H9 (cell line): Measurements from ENCODE around the gene ISG15. TPM values are rescaled to one million over a fixed set of nuclear protein-coding genes. Genes with fewer than 3 reads are reported as not detected.

ENCODE experiments used
- DNase-seq: peaks from one replicate; pipeline ENCODE4 v3.0.0-alpha.2; 2017
- H2AFZ ChIP-seq: one replicate; pipeline ENCODE4 v1.6.1; 2013; ENCODE audit warnings: mild to moderate bottlenecking, low read length, control low read depth, moderate library complexity
- H2AK5ac ChIP-seq: 2 replicates; pipeline ENCODE4 v1.6.1; 2013; ENCODE audit warnings: low read length, control low read depth, mixed read lengths; ENCODE audit not compliant: insufficient read length
- H2BK120ac ChIP-seq: one replicate; pipeline ENCODE4 v1.6.1; 2013; ENCODE audit warnings: low read depth, mild to moderate bottlenecking, low read length, control low read depth, inconsistent platforms; ENCODE audit not compliant: poor library complexity, severe bottlenecking
- H2BK12ac ChIP-seq: 2 replicates; pipeline ENCODE4 v1.6.1; 2013; ENCODE audit warnings: low read length, control low read depth, mixed read lengths, low read depth; ENCODE audit not compliant: insufficient read length
- H2BK15ac ChIP-seq: 2 replicates; pipeline ENCODE4 v1.6.1; 2013; ENCODE audit warnings: low read depth, low read length, control low read depth
- H2BK20ac ChIP-seq: one replicate; pipeline ENCODE4 v1.6.1; 2013; ENCODE audit warnings: low read depth, mild to moderate bottlenecking, low read length, control low read depth, inconsistent platforms; ENCODE audit not compliant: poor library complexity, severe bottlenecking
- H2BK5ac ChIP-seq: 2 replicates; pipeline ENCODE4 v1.6.1; 2013; ENCODE audit warnings: low read length, control low read depth, mixed read lengths; ENCODE audit not compliant: insufficient read length
- H3K14ac ChIP-seq: 2 replicates; pipeline ENCODE4 v1.6.1; 2013; ENCODE audit warnings: low read length, control low read depth; ENCODE audit not compliant: insufficient read depth
- H3K18ac ChIP-seq: 2 replicates; pipeline ENCODE4 v1.6.1; 2013; ENCODE audit warnings: low read depth, mild to moderate bottlenecking, mixed read lengths, low read length, control low read depth; ENCODE audit not compliant: insufficient read length
- H3K23ac ChIP-seq: 2 replicates; pipeline ENCODE4 v1.6.1; 2013; ENCODE audit warnings: low read length, control low read depth, mixed read lengths, low read depth; ENCODE audit not compliant: insufficient read length
- H3K23me2 ChIP-seq: 2 replicates; pipeline ENCODE4 v1.6.1; 2013; ENCODE audit warnings: low read depth, mild to moderate bottlenecking, mixed read lengths, low read length, control low read depth; ENCODE audit not compliant: insufficient read length, poor library complexity, severe bottlenecking
- H3K27ac ChIP-seq: 2 replicates; pipeline ENCODE4 v1.5.1; 2013; ENCODE audit warnings: low read length, control low read depth, mixed read lengths, low read depth; ENCODE audit not compliant: insufficient read length
- H3K27me3 ChIP-seq: 2 replicates; pipeline ENCODE4 v1.6.1; 2013; ENCODE audit warnings: low read length, control low read depth, inconsistent platforms; ENCODE audit not compliant: insufficient read depth
- H3K4ac ChIP-seq: 2 replicates; pipeline ENCODE4 v1.6.1; 2013; ENCODE audit warnings: low read depth, mild to moderate bottlenecking, control low read depth, inconsistent platforms, low read length, moderate library complexity
- H3K4me1 ChIP-seq: 2 replicates; pipeline ENCODE4 v1.6.1; 2013; ENCODE audit warnings: low read length, control low read depth, inconsistent platforms; ENCODE audit not compliant: insufficient read depth
- H3K4me2 ChIP-seq: 2 replicates; pipeline ENCODE4 v1.6.1; 2013; ENCODE audit warnings: low read length, control low read depth, mixed read lengths; ENCODE audit not compliant: insufficient read length, insufficient read depth
- H3K56ac ChIP-seq: 2 replicates; pipeline ENCODE4 v1.6.1; 2013; ENCODE audit warnings: low read depth, mild to moderate bottlenecking, mixed read lengths, low read length, control low read depth; ENCODE audit not compliant: insufficient read length
- H3K79me1 ChIP-seq: 2 replicates; pipeline ENCODE4 v1.6.1; 2013; ENCODE audit warnings: low read depth, mild to moderate bottlenecking, moderate library complexity, low read length, control low read depth, inconsistent platforms; ENCODE audit not compliant: insufficient read depth, poor library complexity, severe bottlenecking
- H3K79me2 ChIP-seq: 2 replicates; pipeline ENCODE4 v1.6.1; 2013; ENCODE audit warnings: low read length, control low read depth, inconsistent platforms; ENCODE audit not compliant: insufficient read depth
- H3K9ac ChIP-seq: 2 replicates; pipeline ENCODE4 v1.6.1; 2013; ENCODE audit warnings: low read length, control low read depth, mixed read lengths; ENCODE audit not compliant: insufficient read length; ENCODE audit errors: extremely low read depth
- H3K9me3 ChIP-seq: one replicate; pipeline ENCODE4 v1.6.1; 2013; ENCODE audit warnings: low read depth, low read length, inconsistent platforms; ENCODE audit not compliant: control insufficient read depth
- H3T11ph ChIP-seq: one replicate; pipeline ENCODE4 v1.6.1; 2013; ENCODE audit warnings: mild to moderate bottlenecking, low read length, control low read depth, inconsistent platforms
- H4K20me1 ChIP-seq: one replicate; pipeline ENCODE4 v1.6.1; 2013; ENCODE audit not compliant: control insufficient read depth, insufficient read length, insufficient read depth
- H4K5ac ChIP-seq: 2 replicates; pipeline ENCODE4 v1.6.1; 2013; ENCODE audit warnings: low read depth, mild to moderate bottlenecking, mixed read lengths, low read length, control low read depth; ENCODE audit not compliant: insufficient read length
- H4K8ac ChIP-seq: replicated peaks from 2 replicates; pipeline ENCODE4 v1.6.1; 2013; ENCODE audit warnings: low read length, control low read depth, mixed read lengths, low read depth; ENCODE audit not compliant: insufficient read length
- H4K91ac ChIP-seq: 2 replicates; pipeline ENCODE4 v1.6.1; 2013; ENCODE audit warnings: low read depth, mild to moderate bottlenecking, moderate library complexity, mixed read lengths, low read length, control low read depth; ENCODE audit not compliant: insufficient read length
- H3K27ac Mint-ChIP-seq, 3 experiments: 2 replicates in 2 of 3; 3 replicates in 1 of 3; pipeline ENCODE4 v1.8.0; 2020 to 2021; ENCODE audit warnings: mixed read lengths in 3 of 3, mild to moderate bottlenecking in 1 of 3, moderate library complexity in 1 of 3
- H3K27me3 Mint-ChIP-seq: 2 replicates; pipeline ENCODE4 v1.8.0; 2021; ENCODE audit warnings: low read depth, mild to moderate bottlenecking, moderate library complexity, mixed read lengths
- H3K36me3 Mint-ChIP-seq, 3 experiments: 2 replicates in 2 of 3; 3 replicates in 1 of 3; pipeline ENCODE4 v1.8.0; 2020 to 2021; ENCODE audit warnings: low read depth in 3 of 3, mixed read lengths in 3 of 3; ENCODE audit not compliant: insufficient read depth in 1 of 3
- H3K4me1 Mint-ChIP-seq, 2 experiments: 2 replicates each; pipeline ENCODE4 v1.8.0; 2020; ENCODE audit warnings: mixed read lengths in 2 of 2
- H3K4me3 Mint-ChIP-seq, 2 experiments: 2 replicates in 1 of 2; 3 replicates in 1 of 2; pipeline ENCODE4 v1.8.0; 2020 to 2021; ENCODE audit warnings: mild to moderate bottlenecking in 2 of 2, mixed read lengths in 2 of 2, moderate library complexity in 1 of 2
- H3K9me3 Mint-ChIP-seq, 2 experiments: 2 replicates in 1 of 2; 3 replicates in 1 of 2; pipeline ENCODE4 v1.8.0; 2020; ENCODE audit warnings: mild to moderate bottlenecking in 2 of 2, mixed read lengths in 2 of 2, moderate library complexity in 1 of 2
- CTCF ChIP-seq: fragments of 200-600 bp; sonication (generic); conservative IDR thresholded peaks from 3 replicates; pipeline ENCODE4 v1.8.0; 2021; ENCODE audit warnings: antibody characterized with exemption, mild to moderate bottlenecking
- WGBS: extraction: QIAGEN DNeasy Blood & Tissue Kit; methylation state at CpG from one replicate; pipeline ENCODE4 v1.1.7; 2013; ENCODE audit warnings: missing lambda C conversion rate, low lambda C conversion rate, mixed read lengths; ENCODE audit not compliant: insufficient read length; ENCODE audit errors: extremely low coverage; 5-methylcytosine and 5-hydroxymethylcytosine counted together
- total RNA-seq: library from RNA; stranded (reverse); gene quantifications from 2 replicates; pipeline ENCODE4 v1.2.1, GENCODE V29; 2021

The ISG15 gene
- total RNA-seq, 1 experiment from 2014 or later, result 39.7 TPM

DNA sequence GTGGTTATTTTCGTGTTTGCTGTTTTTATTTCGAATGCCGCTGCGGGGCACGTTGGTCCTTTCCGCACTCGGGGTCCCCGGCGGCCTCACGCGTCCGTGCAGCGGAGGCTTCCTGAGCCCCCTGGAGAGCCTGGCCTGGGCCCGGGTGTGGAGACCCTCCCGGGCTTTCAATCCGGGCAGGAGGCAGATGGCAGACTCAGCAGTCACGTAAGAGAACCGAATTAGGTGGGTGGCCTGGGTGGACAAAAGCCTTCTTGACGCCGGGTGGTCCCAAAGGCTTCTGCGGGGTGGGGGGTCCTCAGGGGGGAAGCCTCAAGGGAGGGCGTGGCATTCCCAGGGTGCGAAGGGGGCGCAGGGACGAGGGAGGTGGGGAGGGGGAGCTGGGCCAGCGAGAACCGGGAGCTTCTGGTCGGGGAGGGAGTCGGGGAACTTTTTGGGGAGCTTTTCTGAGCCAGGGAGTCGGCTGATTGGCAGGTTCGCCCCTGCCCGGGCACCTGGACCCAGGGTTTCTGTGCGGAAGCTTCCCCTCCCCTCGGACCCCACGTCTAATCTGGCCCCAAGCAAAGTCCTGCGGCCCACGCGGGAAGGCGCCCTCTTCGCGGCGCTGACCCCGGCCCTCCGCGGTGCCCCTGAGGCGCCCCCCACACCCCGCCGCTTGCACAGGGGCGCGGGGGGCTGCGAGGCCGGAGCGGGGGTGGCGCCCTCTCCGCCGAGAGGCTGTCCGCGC, 12.1 kb upstream of the ISG15 start:
- 0 out of 2 replicates have a peak, but pooled peaks cover 1% of the 10 kb centered on the region for H3K4me1 ChIP-seq
- H3K4ac ChIP-seq, result no peak overlapping the region; the same call in 1 of the 2 replicates
- no peak overlapping the region for H2BK15ac ChIP-seq
- H3K14ac ChIP-seq, result peak overlapping the region; percentile 52
- H2AK5ac ChIP-seq, result no peak overlapping the region
- peak; percentile 51 for DNase-seq
- no peak overlapping the region for H4K91ac ChIP-seq
- H3K36me3 Mint-ChIP-seq, result no peaks in the 10 kb centered on the region
- H3K4me1 Mint-ChIP-seq, result peaks cover 13 to 30% of the 10 kb centered on the region in 2 experiments
- WGBS, result no CpG with 5 or more reads among the region's 58 CpGs
- no peaks in the 10 kb centered on the region for H3K79me2 ChIP-seq
- no peak overlapping the region for H3K27ac Mint-ChIP-seq
- H4K8ac ChIP-seq, result no peak overlapping the region
- H3T11ph ChIP-seq, result no peak overlapping the region
- no peak overlapping the region for H3K27ac ChIP-seq
- peak overlapping the region; percentile 27 for H2BK12ac ChIP-seq
- no peak overlapping the region for H3K23ac ChIP-seq
- H3K56ac ChIP-seq, result no peak overlapping the region
- H3K4me2 ChIP-seq, result peak overlapping the region; percentile 25
- H4K20me1 ChIP-seq, result no peaks in the 10 kb centered on the region
- peaks cover 37% of the 10 kb centered on the region; the same call in 1 of the 2 replicates for H3K27me3 ChIP-seq
- no peaks in the 10 kb centered on the region for H3K9me3 ChIP-seq
- peak overlapping the region; percentile 49 to 84 for H3K4me3 Mint-ChIP-seq
- H3K23me2 ChIP-seq, result peaks cover 20% of the 10 kb centered on the region
- peak overlapping the region; percentile 12 for H3K18ac ChIP-seq
- no peak overlapping the region for H4K5ac ChIP-seq
- no peaks in the 10 kb centered on the region for H3K79me1 ChIP-seq
- no peak overlapping the region for H3K9ac ChIP-seq
- H2BK20ac ChIP-seq, result no peak overlapping the region
- no peak overlapping the region for H2BK5ac ChIP-seq
- H3K9me3 Mint-ChIP-seq, result no peaks in the 10 kb centered on the region
- no peak overlapping the region for H2BK120ac ChIP-seq
- H3K27me3 Mint-ChIP-seq, result peaks cover 72% of the 10 kb centered on the region
- no peak for TF ChIP-seq CTCF
- no peak overlapping the region for H2AFZ ChIP-seq
